GM23338 (cell line): Measurements from ENCODE around the gene SMC5. TPM values are rescaled to one million over a fixed set of nuclear protein-coding genes. Genes with fewer than 3 reads are reported as not detected.
A peak's percentile ranks its signal among the peaks of the same experiment; 100 is the strongest.

Experiments used
- ATAC-seq: fragments of 200-7000 bp; cut with Tn5 transposase; 3 replicates; pipeline ENCODE4 v1.9.1; 2020
- DNase-seq: peaks from one replicate; pipeline ENCODE4 v3.0.0-alpha.2; 2015; ENCODE audit warnings: low spot score
- H2AFZ ChIP-seq: fragments of 200-600 bp; sonication (generic); 2 replicates; pipeline ENCODE4 v1.8.0; 2016; ENCODE audit warnings: antibody characterized with exemption, mild to moderate bottlenecking, moderate library complexity
- H3F3A ChIP-seq: fragments of 200-600 bp; sonication (generic); replicated peaks from 2 replicates; pipeline ENCODE4 v1.8.0; 2017; ENCODE audit warnings: antibody characterized with exemption, mixed run types, low read depth
- H3K27ac ChIP-seq: fragments of 200-600 bp; sonication (generic); 2 replicates; pipeline ENCODE4 v1.6.1; 2016; ENCODE audit warnings: low read depth
- H3K27me3 ChIP-seq: fragments of 200-600 bp; sonication (generic); 2 replicates; pipeline ENCODE4 v1.8.0; 2016; ENCODE audit warnings: mild to moderate bottlenecking, mixed run types, moderate library complexity; ENCODE audit not compliant: insufficient read depth
- H3K36me3 ChIP-seq: fragments of 200-600 bp; sonication (generic); 2 replicates; pipeline ENCODE4 v1.8.0; 2016; ENCODE audit warnings: mild to moderate bottlenecking; ENCODE audit not compliant: insufficient read depth
- H3K4me1 ChIP-seq: fragments of 200-600 bp; sonication (generic); 2 replicates; pipeline ENCODE4 v1.8.0; 2016; ENCODE audit warnings: mild to moderate bottlenecking, moderate library complexity; ENCODE audit not compliant: insufficient read depth
- H3K4me2 ChIP-seq: fragments of 200-600 bp; sonication (generic); 2 replicates; pipeline ENCODE4 v1.7.1; 2017; ENCODE audit warnings: mixed run types
- H3K4me3 ChIP-seq: fragments of 200-600 bp; sonication (generic); 2 replicates; pipeline ENCODE4 v1.6.1; 2016; ENCODE audit warnings: mixed run types
- H3K79me2 ChIP-seq: fragments of 200-600 bp; sonication (generic); replicated peaks from 2 replicates; pipeline ENCODE4 v1.8.0; 2017; ENCODE audit warnings: mild to moderate bottlenecking; ENCODE audit not compliant: insufficient read depth
- H3K9me2 ChIP-seq: fragments of 200-600 bp; sonication (generic); 2 replicates; pipeline ENCODE4 v1.8.0; 2017; ENCODE audit not compliant: insufficient read depth
- H4K20me1 ChIP-seq: fragments of 200-600 bp; sonication (generic); replicated peaks from 2 replicates; pipeline ENCODE4 v1.8.0; 2017; ENCODE audit warnings: mild to moderate bottlenecking; ENCODE audit not compliant: insufficient read depth
- H3K27ac Mint-ChIP-seq: 2 replicates; pipeline ENCODE4 v1.8.0; 2020; ENCODE audit warnings: inconsistent platforms, mild to moderate bottlenecking, moderate library complexity, mixed read lengths
- H3K27me3 Mint-ChIP-seq: 3 replicates; pipeline ENCODE4 v1.8.0; 2022; ENCODE audit warnings: low read depth, mild to moderate bottlenecking, moderate library complexity, mixed read lengths, inconsistent platforms; ENCODE audit not compliant: insufficient read depth, poor library complexity
- H3K36me3 Mint-ChIP-seq: 3 replicates; pipeline ENCODE4 v1.8.0; 2021; ENCODE audit warnings: low read depth, mild to moderate bottlenecking, inconsistent platforms, moderate library complexity, mixed read lengths
- H3K4me1 Mint-ChIP-seq: 3 replicates; pipeline ENCODE4 v1.8.0; 2020; ENCODE audit warnings: mild to moderate bottlenecking, inconsistent platforms, mixed read lengths
- H3K4me3 Mint-ChIP-seq: 3 replicates; pipeline ENCODE4 v1.8.0; 2021; ENCODE audit warnings: moderate library complexity, mild to moderate bottlenecking, inconsistent platforms, mixed read lengths
- H3K9me3 Mint-ChIP-seq: 3 replicates; pipeline ENCODE4 v1.8.0; 2020; ENCODE audit warnings: moderate library complexity, mild to moderate bottlenecking, inconsistent platforms, mixed read lengths
- CREB1 ChIP-seq: fragments of 250-450 bp; sonication (Bioruptor Pico); IDR thresholded peaks from 2 replicates; pipeline ENCODE4 v1.5.0; 2020; ENCODE audit warnings: low read depth, mild to moderate bottlenecking, moderate library complexity
- EZH2 ChIP-seq: fragments of 200-600 bp; sonication (generic); IDR thresholded peaks from one replicate; pipeline ENCODE4 v1.8.0; 2017; ENCODE audit warnings: antibody characterized with exemption, mild to moderate bottlenecking, low read depth; ENCODE audit not compliant: unreplicated experiment
- EZH2phosphoT487 ChIP-seq: fragments of 200-600 bp; sonication (generic); IDR thresholded peaks from one replicate; pipeline ENCODE4 v1.8.1; 2018; ENCODE audit warnings: antibody characterized with exemption; ENCODE audit not compliant: unreplicated experiment
- JUNB ChIP-seq: IDR thresholded peaks from one replicate; pipeline ENCODE4 v1.6.1; 2016; ENCODE audit warnings: antibody characterized with exemption; ENCODE audit not compliant: unreplicated experiment
- NANOG ChIP-seq: IDR thresholded peaks from 2 replicates; pipeline ENCODE4 v1.6.1; 2016; ENCODE audit warnings: antibody characterized with exemption, borderline replicate concordance
- POLR2AphosphoS5 ChIP-seq: IDR thresholded peaks from 2 replicates; pipeline ENCODE4 v1.6.1; 2016; ENCODE audit warnings: antibody characterized with exemption, low read depth
- STAT1 ChIP-seq: IDR thresholded peaks from one replicate; pipeline ENCODE4 v1.6.1; 2016; ENCODE audit warnings: antibody characterized with exemption; ENCODE audit not compliant: unreplicated experiment
- ZNF114 ChIP-seq: fragments of 250-450 bp; sonication (Bioruptor Pico); IDR thresholded peaks from 2 replicates; pipeline ENCODE4 v1.5.0; 2020; ENCODE audit warnings: mild to moderate bottlenecking, moderate library complexity
- ZNF331 ChIP-seq: fragments of 250-450 bp; sonication (Bioruptor Pico); IDR thresholded peaks from 2 replicates; pipeline ENCODE4 v1.5.0; 2020; ENCODE audit warnings: low read depth, mild to moderate bottlenecking, moderate library complexity
- polyA plus RNA-seq: library from polyadenylated mRNA; unstranded; fragments of >200 nt; fragmentation: Nextera tagmentation; extraction: Ambion mirVana; gene quantifications from 2 replicates; pipeline ENCODE4 v1.2.1, GENCODE V29; 2016
- total RNA-seq: library from RNA; depleted of rRNA; stranded (reverse); fragments of >200 nt; shearing (Covaris generic); gene quantifications from 2 replicates; pipeline ENCODE4 v1.2.3, GENCODE V29; 2014
- TF ChIP-seq, protein P1 (sequence below): fragments of 250-450 bp; sonication (Bioruptor Pico); IDR thresholded peaks from 2 replicates; pipeline ENCODE4 v1.5.0; 2020; ENCODE audit warnings: mild to moderate bottlenecking, moderate library complexity
- TF ChIP-seq, protein P2 (sequence below): IDR thresholded peaks from one replicate; pipeline ENCODE4 v1.6.1; 2018; ENCODE audit warnings: antibody characterized with exemption; ENCODE audit not compliant: unreplicated experiment
- TF ChIP-seq, protein P3 (sequence below), 2 experiments: fragments of 200-600 bp in 1 of 2; sonication (generic) in 1 of 2; conservative IDR thresholded peaks; 2 replicates each; pipeline versions ENCODE4 v1.5.1 to v1.6.1; 2016 to 2017; ENCODE audit warnings: antibody characterized with exemption in 2 of 2, low read depth in 2 of 2, mild to moderate bottlenecking in 2 of 2, moderate library complexity in 1 of 2
- TF ChIP-seq, protein P4 (sequence below): IDR thresholded peaks from 2 replicates; pipeline ENCODE4 v1.6.1; 2016; ENCODE audit warnings: antibody characterized with exemption

SMC5 gene
- total and polyA plus RNA-seq, 2 experiments from 2014 or later, result 27.9 to 29.0 TPM

DNA sequence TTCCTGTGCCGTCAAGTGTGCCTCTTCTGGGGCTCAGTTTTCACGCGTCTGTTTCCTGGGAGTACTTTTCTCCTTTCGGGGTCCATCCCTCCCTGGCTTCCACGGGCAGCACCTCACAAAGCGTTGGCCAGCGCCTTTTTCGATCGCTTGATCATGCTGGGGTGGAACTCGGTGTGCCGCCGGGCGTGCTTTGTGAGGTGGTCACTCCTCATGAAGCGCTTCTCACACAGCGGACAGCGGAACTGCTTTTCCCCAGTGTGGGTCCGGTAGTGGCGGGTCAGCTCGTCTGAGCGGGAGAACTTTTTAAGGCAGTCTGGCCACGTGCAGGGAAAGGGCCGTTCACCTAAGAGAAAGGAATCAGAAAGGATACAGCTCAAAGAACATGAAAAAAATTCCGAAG, 128.9 kb downstream of the SMC5 start:
- no peaks in the 10 kb centered on the region for H3K36me3 Mint-ChIP-seq
- no peaks in the 10 kb centered on the region for H4K20me1 ChIP-seq

More for the DNA sequence above, 128.9 kb downstream of the SMC5 start:
- Histone ChIP-seq H3K4me3 (no peak overlapping the region), H3K27ac (no peak overlapping the region), H3K4me2 (no peak overlapping the region), H3K36me3 (no peaks in the 10 kb centered on the region), H3K4me1 (0 out of 2 replicates have a peak, but pooled peaks cover 3% of the 10 kb centered on the region), H2AFZ (peak overlapping the region; percentile 87; the same call in 1 of the 2 replicates), H3K79me2 (no peaks in the 10 kb centered on the region), H3K27me3 (no peaks in the 10 kb centered on the region), H3K9me2 (no peaks in the 10 kb centered on the region), H3F3A (no peaks in the 10 kb centered on the region)
- no peaks in the 10 kb centered on the region; the same call in 2 of the 3 replicates for H3K9me3 Mint-ChIP-seq
- ATAC-seq (peak; percentile 30; the same call in 2 of the 3 replicates), DNase-seq (no peak)
- H3K27me3 Mint-ChIP-seq, result peaks cover 1% of the 10 kb centered on the region
- TF ChIP-seq, protein P1, sequence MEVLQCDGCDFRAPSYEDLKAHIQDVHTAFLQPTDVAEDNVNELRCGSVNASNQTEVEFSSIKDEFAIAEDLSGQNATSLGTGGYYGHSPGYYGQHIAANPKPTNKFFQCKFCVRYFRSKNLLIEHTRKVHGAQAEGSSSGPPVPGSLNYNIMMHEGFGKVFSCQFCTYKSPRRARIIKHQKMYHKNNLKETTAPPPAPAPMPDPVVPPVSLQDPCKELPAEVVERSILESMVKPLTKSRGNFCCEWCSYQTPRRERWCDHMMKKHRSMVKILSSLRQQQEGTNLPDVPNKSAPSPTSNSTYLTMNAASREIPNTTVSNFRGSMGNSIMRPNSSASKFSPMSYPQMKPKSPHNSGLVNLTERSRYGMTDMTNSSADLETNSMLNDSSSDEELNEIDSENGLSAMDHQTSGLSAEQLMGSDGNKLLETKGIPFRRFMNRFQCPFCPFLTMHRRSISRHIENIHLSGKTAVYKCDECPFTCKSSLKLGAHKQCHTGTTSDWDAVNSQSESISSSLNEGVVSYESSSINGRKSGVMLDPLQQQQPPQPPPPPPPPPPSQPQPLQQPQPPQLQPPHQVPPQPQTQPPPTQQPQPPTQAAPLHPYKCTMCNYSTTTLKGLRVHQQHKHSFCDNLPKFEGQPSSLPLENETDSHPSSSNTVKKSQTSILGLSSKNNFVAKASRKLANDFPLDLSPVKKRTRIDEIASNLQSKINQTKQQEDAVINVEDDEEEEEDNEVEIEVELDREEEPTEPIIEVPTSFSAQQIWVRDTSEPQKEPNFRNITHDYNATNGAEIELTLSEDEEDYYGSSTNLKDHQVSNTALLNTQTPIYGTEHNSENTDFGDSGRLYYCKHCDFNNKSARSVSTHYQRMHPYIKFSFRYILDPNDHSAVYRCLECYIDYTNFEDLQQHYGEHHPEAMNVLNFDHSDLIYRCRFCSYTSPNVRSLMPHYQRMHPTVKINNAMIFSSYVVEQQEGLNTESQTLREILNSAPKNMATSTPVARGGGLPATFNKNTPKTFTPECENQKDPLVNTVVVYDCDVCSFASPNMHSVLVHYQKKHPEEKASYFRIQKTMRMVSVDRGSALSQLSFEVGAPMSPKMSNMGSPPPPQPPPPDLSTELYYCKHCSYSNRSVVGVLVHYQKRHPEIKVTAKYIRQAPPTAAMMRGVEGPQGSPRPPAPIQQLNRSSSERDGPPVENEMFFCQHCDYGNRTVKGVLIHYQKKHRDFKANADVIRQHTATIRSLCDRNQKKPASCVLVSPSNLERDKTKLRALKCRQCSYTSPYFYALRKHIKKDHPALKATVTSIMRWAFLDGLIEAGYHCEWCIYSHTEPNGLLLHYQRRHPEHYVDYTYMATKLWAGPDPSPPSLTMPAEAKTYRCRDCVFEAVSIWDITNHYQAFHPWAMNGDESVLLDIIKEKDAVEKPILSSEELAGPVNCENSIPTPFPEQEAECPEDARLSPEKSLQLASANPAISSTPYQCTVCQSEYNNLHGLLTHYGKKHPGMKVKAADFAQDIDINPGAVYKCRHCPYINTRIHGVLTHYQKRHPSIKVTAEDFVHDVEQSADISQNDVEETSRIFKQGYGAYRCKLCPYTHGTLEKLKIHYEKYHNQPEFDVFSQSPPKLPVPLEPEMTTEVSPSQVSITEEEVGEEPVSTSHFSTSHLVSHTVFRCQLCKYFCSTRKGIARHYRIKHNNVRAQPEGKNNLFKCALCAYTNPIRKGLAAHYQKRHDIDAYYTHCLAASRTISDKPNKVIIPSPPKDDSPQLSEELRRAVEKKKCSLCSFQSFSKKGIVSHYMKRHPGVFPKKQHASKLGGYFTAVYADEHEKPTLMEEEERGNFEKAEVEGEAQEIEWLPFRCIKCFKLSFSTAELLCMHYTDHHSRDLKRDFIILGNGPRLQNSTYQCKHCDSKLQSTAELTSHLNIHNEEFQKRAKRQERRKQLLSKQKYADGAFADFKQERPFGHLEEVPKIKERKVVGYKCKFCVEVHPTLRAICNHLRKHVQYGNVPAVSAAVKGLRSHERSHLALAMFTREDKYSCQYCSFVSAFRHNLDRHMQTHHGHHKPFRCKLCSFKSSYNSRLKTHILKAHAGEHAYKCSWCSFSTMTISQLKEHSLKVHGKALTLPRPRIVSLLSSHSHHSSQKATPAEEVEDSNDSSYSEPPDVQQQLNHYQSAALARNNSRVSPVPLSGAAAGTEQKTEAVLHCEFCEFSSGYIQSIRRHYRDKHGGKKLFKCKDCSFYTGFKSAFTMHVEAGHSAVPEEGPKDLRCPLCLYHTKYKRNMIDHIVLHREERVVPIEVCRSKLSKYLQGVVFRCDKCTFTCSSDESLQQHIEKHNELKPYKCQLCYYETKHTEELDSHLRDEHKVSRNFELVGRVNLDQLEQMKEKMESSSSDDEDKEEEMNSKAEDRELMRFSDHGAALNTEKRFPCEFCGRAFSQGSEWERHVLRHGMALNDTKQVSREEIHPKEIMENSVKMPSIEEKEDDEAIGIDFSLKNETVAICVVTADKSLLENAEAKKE (CRISPR knock-in tag), result no peak
- TF ChIP-seq CREB1 (CRISPR knock-in tag) (no peak), EZH2 (no peak), POLR2AphosphoS5 (no peak), ZNF114 (CRISPR knock-in tag) (no peak), STAT1 (no peak), NANOG (no peak), EZH2phosphoT487 (no peak), ZNF331 (CRISPR knock-in tag) (no peak), JUNB (no peak)
- TF ChIP-seq, protein P2, sequence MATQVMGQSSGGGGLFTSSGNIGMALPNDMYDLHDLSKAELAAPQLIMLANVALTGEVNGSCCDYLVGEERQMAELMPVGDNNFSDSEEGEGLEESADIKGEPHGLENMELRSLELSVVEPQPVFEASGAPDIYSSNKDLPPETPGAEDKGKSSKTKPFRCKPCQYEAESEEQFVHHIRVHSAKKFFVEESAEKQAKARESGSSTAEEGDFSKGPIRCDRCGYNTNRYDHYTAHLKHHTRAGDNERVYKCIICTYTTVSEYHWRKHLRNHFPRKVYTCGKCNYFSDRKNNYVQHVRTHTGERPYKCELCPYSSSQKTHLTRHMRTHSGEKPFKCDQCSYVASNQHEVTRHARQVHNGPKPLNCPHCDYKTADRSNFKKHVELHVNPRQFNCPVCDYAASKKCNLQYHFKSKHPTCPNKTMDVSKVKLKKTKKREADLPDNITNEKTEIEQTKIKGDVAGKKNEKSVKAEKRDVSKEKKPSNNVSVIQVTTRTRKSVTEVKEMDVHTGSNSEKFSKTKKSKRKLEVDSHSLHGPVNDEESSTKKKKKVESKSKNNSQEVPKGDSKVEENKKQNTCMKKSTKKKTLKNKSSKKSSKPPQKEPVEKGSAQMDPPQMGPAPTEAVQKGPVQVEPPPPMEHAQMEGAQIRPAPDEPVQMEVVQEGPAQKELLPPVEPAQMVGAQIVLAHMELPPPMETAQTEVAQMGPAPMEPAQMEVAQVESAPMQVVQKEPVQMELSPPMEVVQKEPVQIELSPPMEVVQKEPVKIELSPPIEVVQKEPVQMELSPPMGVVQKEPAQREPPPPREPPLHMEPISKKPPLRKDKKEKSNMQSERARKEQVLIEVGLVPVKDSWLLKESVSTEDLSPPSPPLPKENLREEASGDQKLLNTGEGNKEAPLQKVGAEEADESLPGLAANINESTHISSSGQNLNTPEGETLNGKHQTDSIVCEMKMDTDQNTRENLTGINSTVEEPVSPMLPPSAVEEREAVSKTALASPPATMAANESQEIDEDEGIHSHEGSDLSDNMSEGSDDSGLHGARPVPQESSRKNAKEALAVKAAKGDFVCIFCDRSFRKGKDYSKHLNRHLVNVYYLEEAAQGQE, result no peak
- TF ChIP-seq, protein P3, sequence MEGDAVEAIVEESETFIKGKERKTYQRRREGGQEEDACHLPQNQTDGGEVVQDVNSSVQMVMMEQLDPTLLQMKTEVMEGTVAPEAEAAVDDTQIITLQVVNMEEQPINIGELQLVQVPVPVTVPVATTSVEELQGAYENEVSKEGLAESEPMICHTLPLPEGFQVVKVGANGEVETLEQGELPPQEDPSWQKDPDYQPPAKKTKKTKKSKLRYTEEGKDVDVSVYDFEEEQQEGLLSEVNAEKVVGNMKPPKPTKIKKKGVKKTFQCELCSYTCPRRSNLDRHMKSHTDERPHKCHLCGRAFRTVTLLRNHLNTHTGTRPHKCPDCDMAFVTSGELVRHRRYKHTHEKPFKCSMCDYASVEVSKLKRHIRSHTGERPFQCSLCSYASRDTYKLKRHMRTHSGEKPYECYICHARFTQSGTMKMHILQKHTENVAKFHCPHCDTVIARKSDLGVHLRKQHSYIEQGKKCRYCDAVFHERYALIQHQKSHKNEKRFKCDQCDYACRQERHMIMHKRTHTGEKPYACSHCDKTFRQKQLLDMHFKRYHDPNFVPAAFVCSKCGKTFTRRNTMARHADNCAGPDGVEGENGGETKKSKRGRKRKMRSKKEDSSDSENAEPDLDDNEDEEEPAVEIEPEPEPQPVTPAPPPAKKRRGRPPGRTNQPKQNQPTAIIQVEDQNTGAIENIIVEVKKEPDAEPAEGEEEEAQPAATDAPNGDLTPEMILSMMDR (conservative IDR thresholded peaks at IDR 0.05; ENCODE audit: low read depth in 2 of 2), result no peak
- TF ChIP-seq, protein P4, sequence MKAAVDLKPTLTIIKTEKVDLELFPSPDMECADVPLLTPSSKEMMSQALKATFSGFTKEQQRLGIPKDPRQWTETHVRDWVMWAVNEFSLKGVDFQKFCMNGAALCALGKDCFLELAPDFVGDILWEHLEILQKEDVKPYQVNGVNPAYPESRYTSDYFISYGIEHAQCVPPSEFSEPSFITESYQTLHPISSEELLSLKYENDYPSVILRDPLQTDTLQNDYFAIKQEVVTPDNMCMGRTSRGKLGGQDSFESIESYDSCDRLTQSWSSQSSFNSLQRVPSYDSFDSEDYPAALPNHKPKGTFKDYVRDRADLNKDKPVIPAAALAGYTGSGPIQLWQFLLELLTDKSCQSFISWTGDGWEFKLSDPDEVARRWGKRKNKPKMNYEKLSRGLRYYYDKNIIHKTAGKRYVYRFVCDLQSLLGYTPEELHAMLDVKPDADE, result no peak
- H3K4me1 Mint-ChIP-seq, result peaks cover 14% of the 10 kb centered on the region
- no peak overlapping the region for H3K4me3 Mint-ChIP-seq
- H3K27ac Mint-ChIP-seq, result peak overlapping the region; percentile 57; the same call in 1 of the 2 replicates
